A673 (cell line): ENCODE measurements around the gene VRK2. TPM values are rescaled to one million over a fixed set of nuclear protein-coding genes. Genes with fewer than 3 reads are reported as not detected.

Experiments used
- BruUV-seq: library from RNA; stranded (reverse); fragments of 400-500 nt; replicated peaks from 2 replicates; lab custom pipeline; 2021; lab: Mats Ljungman, UMichigan
- CTCF ChIA-PET: fragments of 300-600 bp; sonication (Branson Sonifier 250); formaldehyde crosslinking; loops from one replicate; lab custom pipeline; 2022; ENCODE audit warnings: antibody characterized with exemption; lab: Charles Lee
- POLR2A ChIA-PET: fragments of 300-600 bp; sonication (Branson Sonifier 250); formaldehyde crosslinking; loops from one replicate; lab custom pipeline; 2022; ENCODE audit warnings: antibody characterized with exemption; ENCODE audit not compliant: low non-redundant PET; lab: Charles Lee
- DNase-seq: peaks from one replicate; pipeline ENCODE4 v3.0.0-alpha.2; 2015; ENCODE audit warnings: low spot score
- H3K27ac ChIP-seq: fragments of 200-600 bp; sonication (generic); 2 replicates; pipeline ENCODE4 v1.5.1; 2016; ENCODE audit warnings: mixed run types, low read depth, mild to moderate bottlenecking, mixed read lengths, antibody characterized with exemption, low read length; ENCODE audit not compliant: poor library complexity, severe bottlenecking
- H3K27me3 ChIP-seq: fragments of 200-600 bp; sonication (generic); replicated peaks from 2 replicates; pipeline ENCODE4 v1.6.1; 2017; ENCODE audit warnings: mixed run types, low read depth, mild to moderate bottlenecking, mixed read lengths, antibody characterized with exemption, low read length; ENCODE audit not compliant: insufficient read depth, poor library complexity
- H3K36me3 ChIP-seq: fragments of 200-600 bp; sonication (generic); 2 replicates; pipeline ENCODE4 v1.6.1; 2016; ENCODE audit warnings: mixed run types, mild to moderate bottlenecking, mixed read lengths, antibody characterized with exemption, low read length; ENCODE audit not compliant: insufficient read depth, poor library complexity, severe bottlenecking
- H3K4me1 ChIP-seq: fragments of 200-600 bp; sonication (generic); 2 replicates; pipeline ENCODE4 v1.6.1; 2017; ENCODE audit warnings: mixed run types, mild to moderate bottlenecking, mixed read lengths, antibody characterized with exemption, low read length; ENCODE audit not compliant: insufficient read depth, poor library complexity, severe bottlenecking
- H3K4me3 ChIP-seq: fragments of 200-600 bp; sonication (generic); 2 replicates; pipeline ENCODE4 v1.5.1; 2016; ENCODE audit warnings: low read depth, mixed run types, mild to moderate bottlenecking, mixed read lengths, low read length; ENCODE audit not compliant: poor library complexity, severe bottlenecking
- H3K9me3 ChIP-seq: fragments of 200-600 bp; sonication (generic); 2 replicates; pipeline ENCODE4 v1.6.1; 2016; ENCODE audit warnings: mixed run types, low read depth, mild to moderate bottlenecking, mixed read lengths, antibody characterized with exemption, low read length; ENCODE audit not compliant: poor library complexity, severe bottlenecking
- CTCF ChIP-seq: fragments of 300-800, 200-600 bp; sonication (generic); conservative IDR thresholded peaks from 2 replicates; pipeline ENCODE4 v1.5.1; 2017; ENCODE audit warnings: low read depth, mild to moderate bottlenecking, antibody characterized with exemption, low read length, moderate library complexity, mixed read lengths
- EZH2 ChIP-seq: fragments of 200-600 bp; sonication (generic); IDR thresholded peaks from 2 replicates; pipeline ENCODE4 v1.6.1; 2017; ENCODE audit warnings: borderline replicate concordance, low read depth, mild to moderate bottlenecking, mixed read lengths, antibody characterized with exemption, low read length; ENCODE audit not compliant: poor library complexity, severe bottlenecking
- intact Hi-C: fragments of 100-400 bp; cut with micrococcal nuclease; formaldehyde crosslinking; loops from one replicate; pipeline ENCODE4 v1.10.0; 2022; ENCODE audit not compliant: unreplicated experiment
- total RNA-seq: library from RNA; stranded (reverse); gene quantifications from 2 replicates; pipeline ENCODE4 v1.2.3, GENCODE V29; 2021

The VRK2 gene
- total RNA-seq, 1 experiment from 2014 or later, result 16.1 TPM

- CTCF ChIA-PET, result no interaction called here
- DNase-seq, result no peak
- no peak overlapping the region for H3K27ac ChIP-seq
- POLR2A ChIA-PET, result no interaction called here
- intact Hi-C loops, result no loop called here
- no peaks in the 10 kb centered on the region for H3K27me3 ChIP-seq
- H3K4me1 ChIP-seq, result no peaks in the 10 kb centered on the region
- no peak overlapping the region for H3K4me3 ChIP-seq
- no peaks in the 10 kb centered on the region for H3K9me3 ChIP-seq
- no peaks in the 10 kb centered on the region for H3K36me3 ChIP-seq
- TF ChIP-seq EZH2, result no peak
- TF ChIP-seq CTCF, result no peak
- BruUV-seq, result no TSS peak
Observed at GRCh38 chr2:58146707-58147106, 100.1 kb downstream of the VRK2 start.

- no TSS peak for BruUV-seq
- no peaks in the 10 kb centered on the region for H3K9me3 ChIP-seq
- no peak for TF ChIP-seq CTCF
- TF ChIP-seq EZH2, result no peak
- no peak overlapping the region for H3K27ac ChIP-seq
- intact Hi-C loops, result no loop called here
- POLR2A ChIA-PET, result no interaction called here
- CTCF ChIA-PET, result no interaction called here
- no peaks in the 10 kb centered on the region for H3K4me1 ChIP-seq
- H3K36me3 ChIP-seq, result peaks cover 9% of the 10 kb centered on the region
- no peak overlapping the region for H3K4me3 ChIP-seq
- no peak for DNase-seq
- H3K27me3 ChIP-seq, result no peaks in the 10 kb centered on the region
Observed at GRCh38 chr2:58155160-58155778, 108.7 kb downstream of the VRK2 start.

GRCh38 chr2:58156780-58157179 lies 110.2 kb downstream of the VRK2 start:
- Histone ChIP-seq H3K27me3 (no peaks in the 10 kb centered on the region), H3K4me1 (no peaks in the 10 kb centered on the region), H3K4me3 (no peak overlapping the region), H3K9me3 (no peaks in the 10 kb centered on the region), H3K36me3 (peaks cover 21% of the 10 kb centered on the region), H3K27ac (no peak overlapping the region)
- POLR2A ChIA-PET, result interaction anchor here (0.6 kb wide), 1 partner anchor 252 kb away, joined by 5 read pairs; no protein-coding TSS in a partner anchor
- TF ChIP-seq EZH2, result no peak
- no peak for TF ChIP-seq CTCF
- CTCF ChIA-PET, result no interaction called here
- intact Hi-C loops, result no loop called here
- no TSS peak for BruUV-seq
- DNase-seq, result no peak
